Measurements from ENCODE around the gene RGS3. TPM values are rescaled to one million over a fixed set of nuclear protein-coding genes. Genes with fewer than 3 reads are reported as not detected.

The RGS3 gene
- total and polyA plus RNA-seq, 2 of the 13 experiments (the other 11 are each of a cell fraction or from before 2014, with no cell fraction given) = 17.1 to 28.8 TPM

DNA sequence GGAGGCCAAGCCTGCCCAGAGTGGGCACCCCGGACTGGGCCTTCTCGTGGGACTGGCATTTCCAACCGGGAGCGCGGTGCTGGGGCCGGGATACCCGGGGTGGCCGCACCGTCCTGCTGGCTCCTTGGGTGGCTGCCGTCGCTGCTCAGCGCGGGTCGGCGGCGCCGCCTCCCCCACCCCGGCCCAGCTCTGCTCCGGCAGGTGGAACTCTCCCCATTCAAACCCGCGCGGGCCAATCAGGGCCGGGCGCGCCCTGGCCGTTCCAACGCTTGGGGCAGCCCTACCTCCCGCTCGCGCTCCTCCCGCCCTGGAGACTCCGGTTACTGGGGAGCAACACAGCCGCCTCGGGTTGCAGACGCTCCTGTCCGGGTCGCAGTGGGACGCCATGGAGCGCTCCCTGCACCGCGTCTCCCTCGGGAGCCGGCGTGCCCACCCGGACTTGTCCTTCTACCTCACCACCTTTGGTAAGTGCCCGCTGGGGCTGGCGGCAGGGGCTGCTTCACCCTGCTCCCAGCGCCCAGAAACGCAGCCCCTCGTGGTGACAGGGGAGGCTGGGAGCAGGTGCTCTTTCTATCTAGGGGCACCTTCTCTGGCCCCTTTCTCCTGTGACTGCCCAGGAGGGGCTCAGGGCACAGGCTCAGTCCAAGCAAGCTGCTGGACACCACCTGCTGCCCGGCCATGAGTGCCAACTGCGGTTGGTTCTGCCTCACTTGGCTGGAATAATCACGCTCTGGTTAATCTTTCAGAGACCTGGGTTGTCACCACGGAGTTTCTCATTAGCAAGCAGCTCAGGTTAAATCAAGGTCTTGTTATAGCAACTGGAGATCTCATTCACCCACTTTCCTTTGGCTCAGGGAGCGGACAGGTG is at the start of gene RGS3 (continued):
- no peak for TF ChIP-seq ZNF30 (CRISPR knock-in tag; IDR thresholded peaks at IDR 0.05)
- peak; percentile 69; the same call in 1 of the 2 replicates for TF ChIP-seq ZNF556 (CRISPR knock-in tag; IDR thresholded peaks at IDR 0.05; ENCODE audit: borderline replicate concordance)
- TF ChIP-seq RBM22 (optimal IDR thresholded peaks at IDR 0.05; ENCODE audit: low read length) = no peak
- TF ChIP-seq HNF4G (IDR thresholded peaks at IDR 0.05; ENCODE audit: borderline replicate concordance, low read depth, low read length) = peak; percentile 29; the same call in 1 of the 2 replicates
- TF ChIP-seq HNF4G (CRISPR knock-in tag; IDR thresholded peaks at IDR 0.05; ENCODE audit: borderline replicate concordance, low read depth) = no peak
- no peak for TF ChIP-seq DPF2 (CRISPR knock-in tag; IDR thresholded peaks at IDR 0.05; ENCODE audit: borderline replicate concordance, low read depth)
- no peak for TF ChIP-seq ZFP36L2 (CRISPR knock-in tag; IDR thresholded peaks at IDR 0.05)
- TF ChIP-seq ARID2 (CRISPR knock-in tag; IDR thresholded peaks at IDR 0.05; ENCODE audit: borderline replicate concordance) = 0 out of 2 replicates have a peak, but pooled peaks have one; percentile 7
- TF ChIP-seq DDIT3 (CRISPR knock-in tag; IDR thresholded peaks at IDR 0.05) = no peak
- TF ChIP-seq ARID5B (CRISPR knock-in tag; IDR thresholded peaks at IDR 0.05) = peak; percentile 14; the same call in 1 of the 2 replicates
- peak; percentile 55; the same call in 1 of the 2 replicates for TF ChIP-seq ZNF747 (CRISPR knock-in tag; IDR thresholded peaks at IDR 0.05; ENCODE audit: borderline replicate concordance)
- TF ChIP-seq ZNF878 (CRISPR knock-in tag; IDR thresholded peaks at IDR 0.05) = 0 out of 2 replicates have a peak, but pooled peaks have one; percentile 4
- TF ChIP-seq CENPX (CRISPR knock-in tag; IDR thresholded peaks at IDR 0.05) = no peak
- no peak for TF ChIP-seq EZH2 (conservative IDR thresholded peaks at IDR 0.05; ENCODE audit: low read depth, low read length)
- TF ChIP-seq, protein P1, sequence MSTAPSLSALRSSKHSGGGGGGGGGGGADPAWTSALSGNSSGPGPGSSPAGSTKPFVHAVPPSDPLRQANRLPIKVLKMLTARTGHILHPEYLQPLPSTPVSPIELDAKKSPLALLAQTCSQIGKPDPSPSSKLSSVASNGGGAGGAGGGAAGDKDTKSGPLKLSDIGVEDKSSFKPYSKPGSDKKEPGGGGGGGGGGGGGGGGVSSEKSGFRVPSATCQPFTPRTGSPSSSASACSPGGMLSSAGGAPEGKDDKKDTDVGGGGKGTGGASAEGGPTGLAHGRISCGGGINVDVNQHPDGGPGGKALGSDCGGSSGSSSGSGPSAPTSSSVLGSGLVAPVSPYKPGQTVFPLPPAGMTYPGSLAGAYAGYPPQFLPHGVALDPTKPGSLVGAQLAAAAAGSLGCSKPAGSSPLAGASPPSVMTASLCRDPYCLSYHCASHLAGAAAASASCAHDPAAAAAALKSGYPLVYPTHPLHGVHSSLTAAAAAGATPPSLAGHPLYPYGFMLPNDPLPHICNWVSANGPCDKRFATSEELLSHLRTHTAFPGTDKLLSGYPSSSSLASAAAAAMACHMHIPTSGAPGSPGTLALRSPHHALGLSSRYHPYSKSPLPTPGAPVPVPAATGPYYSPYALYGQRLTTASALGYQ (CRISPR knock-in tag; IDR thresholded peaks at IDR 0.05) = peak; percentile 30; the same call in 1 of the 2 replicates
- TF ChIP-seq ZNF749 (CRISPR knock-in tag; IDR thresholded peaks at IDR 0.05; ENCODE audit: borderline replicate concordance) = peak; percentile 62; the same call in 1 of the 2 replicates
- TF ChIP-seq SIN3B (IDR thresholded peaks at IDR 0.05; ENCODE audit: low read length) = no peak
- TF ChIP-seq CREB3 (CRISPR knock-in tag; IDR thresholded peaks at IDR 0.05) = no peak
